ENCODE results near the gene THRA. TPM values are rescaled to one million over a fixed set of nuclear protein-coding genes. Genes with fewer than 3 reads are reported as not detected.

THRA gene
- total RNA-seq, 1 experiment from 2014 or later: 14.5 TPM

DNA sequence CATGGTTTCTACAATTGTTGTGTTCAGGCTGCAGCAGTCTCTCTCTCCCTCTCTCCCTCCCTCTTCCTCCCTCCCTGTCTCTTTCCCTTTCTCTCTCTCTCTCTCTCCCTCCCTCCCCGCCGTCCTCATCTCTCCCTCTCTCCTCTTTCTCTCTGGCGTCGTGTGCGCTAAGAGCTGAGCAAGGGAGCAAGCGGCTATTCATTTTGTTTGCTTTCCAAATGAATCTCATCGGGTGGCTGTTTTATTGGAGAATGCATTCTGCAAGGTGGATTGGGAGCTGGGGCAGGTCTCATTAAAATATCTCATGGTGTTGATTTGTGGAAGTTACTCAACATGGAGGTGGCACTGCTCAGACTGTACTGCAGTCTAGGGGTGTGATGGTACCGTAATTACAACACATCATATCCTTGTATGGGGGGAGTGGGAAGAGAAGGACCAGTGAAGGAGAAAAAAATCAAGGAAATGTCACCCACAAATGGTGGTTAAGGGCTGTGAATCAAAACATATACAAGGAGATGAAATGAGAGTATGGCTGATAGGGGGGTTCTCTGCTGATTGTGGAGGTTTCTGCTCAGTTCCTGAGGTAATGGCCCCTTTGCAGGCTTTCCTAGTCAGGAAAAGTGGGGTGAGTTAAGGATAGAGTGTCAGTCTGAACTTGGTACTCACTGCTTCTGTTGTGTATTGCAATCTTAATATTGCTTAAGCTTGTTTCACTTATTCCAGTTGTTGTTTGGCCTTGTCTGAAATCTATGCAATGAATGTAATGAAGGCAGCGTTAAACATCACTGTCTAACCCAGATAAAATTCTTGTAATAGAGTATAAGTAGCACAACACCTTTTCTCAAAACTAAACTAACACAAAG, 61.7 kb downstream of the THRA start:
- BruUV-seq (replicated peaks): no TSS peak

GRCh38 chr17:40129498-40129897, 66.7 kb downstream of the THRA start:
- Histone ChIP-seq H3K27ac (ENCODE audit: low read depth, low read length, poor library complexity, severe bottlenecking) (no peak overlapping the region), H3K36me3 (ENCODE audit: insufficient read depth, low read length, poor library complexity, severe bottlenecking) (peaks cover 59% of the 10 kb centered on the region), H3K4me1 (ENCODE audit: insufficient read depth, low read length, poor library complexity, severe bottlenecking) (no peaks in the 10 kb centered on the region), H3K9me3 (ENCODE audit: low read depth, low read length, poor library complexity, severe bottlenecking) (no peaks in the 10 kb centered on the region), H3K4me3 (ENCODE audit: low read depth, low read length, poor library complexity, severe bottlenecking) (no peak overlapping the region), H3K27me3 (replicated peaks; ENCODE audit: insufficient read depth, low read depth, low read length, poor library complexity) (no peaks in the 10 kb centered on the region)
- ChIA-PET CTCF (no interaction called here), POLR2A (ENCODE audit: low non-redundant PET) (no interaction called here)
- BruUV-seq (replicated peaks): no TSS peak
- TF ChIP-seq CTCF (conservative IDR thresholded peaks at IDR 0.05; ENCODE audit: low read depth, low read length): no peak
- no peak for TF ChIP-seq EZH2 (IDR thresholded peaks at IDR 0.05; ENCODE audit: borderline replicate concordance, low read depth, low read length, poor library complexity, severe bottlenecking)
- DNase-seq (ENCODE audit: low spot score): no peak
- intact Hi-C loops (cut with micrococcal nuclease; ENCODE audit: unreplicated experiment): no loop called here

More for the DNA sequence above, 61.7 kb downstream of the THRA start:
- Histone ChIP-seq H3K27ac (ENCODE audit: low read depth, low read length, poor library complexity, severe bottlenecking) (no peak overlapping the region), H3K27me3 (replicated peaks; ENCODE audit: insufficient read depth, low read depth, low read length, poor library complexity) (no peaks in the 10 kb centered on the region), H3K36me3 (ENCODE audit: insufficient read depth, low read length, poor library complexity, severe bottlenecking) (peaks cover 24% of the 10 kb centered on the region), H3K4me3 (ENCODE audit: low read depth, low read length, poor library complexity, severe bottlenecking) (peak overlapping the region; percentile 96), H3K4me1 (ENCODE audit: insufficient read depth, low read length, poor library complexity, severe bottlenecking) (no peaks in the 10 kb centered on the region), H3K9me3 (ENCODE audit: low read depth, low read length, poor library complexity, severe bottlenecking) (no peaks in the 10 kb centered on the region)
- TF ChIP-seq EZH2 (IDR thresholded peaks at IDR 0.05; ENCODE audit: borderline replicate concordance, low read depth, low read length, poor library complexity, severe bottlenecking): no peak
- TF ChIP-seq CTCF (conservative IDR thresholded peaks at IDR 0.05; ENCODE audit: low read depth, low read length): no peak
- ChIA-PET CTCF (interaction anchor here (0.7 kb wide), 1 partner anchor 11 kb away, joined by 3 read pairs; no protein-coding TSS in a partner anchor), POLR2A (ENCODE audit: low non-redundant PET) (no interaction called here)
- intact Hi-C loops (cut with micrococcal nuclease; ENCODE audit: unreplicated experiment): no loop called here
- no peak for DNase-seq (ENCODE audit: low spot score)

DNA sequence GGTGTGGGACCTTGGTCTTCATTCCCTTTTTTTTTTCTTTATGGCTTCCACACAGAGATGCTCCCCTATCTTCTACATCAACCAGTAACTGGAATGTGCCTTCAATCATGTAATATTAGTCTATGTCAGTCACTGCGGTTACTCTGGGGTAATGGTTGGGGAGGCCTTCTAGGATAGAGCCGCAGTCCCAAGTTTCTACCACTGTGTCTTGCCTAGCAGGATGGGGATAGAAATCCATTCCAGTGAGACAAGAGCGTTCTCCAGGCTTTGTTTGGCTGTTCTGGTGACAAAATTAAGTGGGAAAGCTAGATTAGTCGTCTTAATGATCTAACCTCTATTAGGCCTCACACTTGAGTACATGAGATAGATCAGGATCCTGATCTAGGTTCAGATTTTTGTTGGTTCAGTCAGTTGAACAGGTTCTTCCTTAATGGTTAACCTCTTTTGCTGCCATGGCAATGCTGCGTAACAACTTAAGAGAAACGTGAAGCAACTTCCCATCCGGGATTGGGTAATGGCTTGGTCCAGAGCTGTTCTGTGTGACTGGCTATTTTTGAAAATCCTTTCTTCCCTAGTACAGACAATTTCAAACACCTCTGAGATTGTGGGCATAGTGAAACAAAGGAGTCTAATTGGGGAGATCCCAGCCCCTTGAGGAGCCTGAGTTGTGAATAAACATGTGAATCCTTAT, 67.7 kb downstream of the THRA start:
- ChIA-PET POLR2A (ENCODE audit: low non-redundant PET) (no interaction called here), CTCF (no interaction called here)
- Histone ChIP-seq H3K27ac (ENCODE audit: low read depth, low read length, poor library complexity, severe bottlenecking) (no peak overlapping the region), H3K9me3 (ENCODE audit: low read depth, low read length, poor library complexity, severe bottlenecking) (no peaks in the 10 kb centered on the region), H3K4me1 (ENCODE audit: insufficient read depth, low read length, poor library complexity, severe bottlenecking) (no peaks in the 10 kb centered on the region), H3K4me3 (ENCODE audit: low read depth, low read length, poor library complexity, severe bottlenecking) (no peak overlapping the region), H3K36me3 (ENCODE audit: insufficient read depth, low read length, poor library complexity, severe bottlenecking) (peaks cover 69% of the 10 kb centered on the region), H3K27me3 (replicated peaks; ENCODE audit: insufficient read depth, low read depth, low read length, poor library complexity) (no peaks in the 10 kb centered on the region)
- intact Hi-C loops (cut with micrococcal nuclease; ENCODE audit: unreplicated experiment): no loop called here
- BruUV-seq (replicated peaks): no TSS peak
- TF ChIP-seq EZH2 (IDR thresholded peaks at IDR 0.05; ENCODE audit: borderline replicate concordance, low read depth, low read length, poor library complexity, severe bottlenecking) (no peak), CTCF (conservative IDR thresholded peaks at IDR 0.05; ENCODE audit: low read depth, low read length) (no peak)
- DNase-seq (ENCODE audit: low spot score): no peak
